NCI-H2029 (cell line): Measurements from ENCODE around the gene ZKSCAN4.

Experiments used
- DNase-seq: peaks from one replicate; lab custom pipeline; 2025; lab: John Stamatoyannopoulos, UW

Gene ZKSCAN4

DNA sequence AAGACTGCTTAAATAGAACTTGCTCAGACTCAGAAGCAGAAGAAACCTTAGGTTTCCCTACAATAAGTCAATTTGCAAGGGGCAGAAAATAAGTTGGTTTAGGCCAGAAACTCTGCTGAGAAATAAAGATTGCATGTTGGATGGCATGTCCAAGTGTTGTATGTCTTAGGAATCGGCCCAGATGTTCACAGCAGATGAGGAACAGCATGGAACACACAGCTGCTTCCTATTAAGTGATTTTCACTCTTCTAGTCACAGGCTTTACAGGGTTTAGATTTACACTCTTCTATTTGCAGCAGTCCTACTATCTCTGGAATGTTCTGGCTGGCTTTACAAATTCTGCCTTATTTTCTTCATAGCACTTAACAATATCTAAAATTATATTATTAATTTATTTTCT lies 3.2 kb downstream of the ZKSCAN4 start:
- no peak for DNase-seq

- no peak for DNase-seq
These were observed 6.7 kb downstream of the ZKSCAN4 start for GRCh38 chr6:28245206-28245941.

DNA sequence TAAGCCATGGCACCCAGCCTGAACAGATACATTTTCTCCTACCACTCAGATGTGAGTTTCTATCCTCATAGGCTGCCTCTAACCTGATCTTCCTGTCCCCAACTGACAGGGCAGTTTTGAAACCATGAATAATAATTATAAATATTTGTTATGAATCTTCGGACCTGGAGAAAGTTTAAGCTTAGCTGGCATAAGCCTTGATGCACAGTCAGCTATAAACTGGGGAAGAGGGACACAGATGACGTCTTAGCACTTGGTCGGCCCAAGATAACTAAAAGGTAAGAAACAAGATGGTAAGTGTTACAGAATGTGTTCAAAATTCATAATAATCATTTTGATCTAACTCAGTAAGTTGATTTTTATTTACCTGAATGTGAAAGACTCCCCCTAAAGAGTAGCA lies 8.1 kb downstream of the ZKSCAN4 start:
- DNase-seq: no peak

DNA sequence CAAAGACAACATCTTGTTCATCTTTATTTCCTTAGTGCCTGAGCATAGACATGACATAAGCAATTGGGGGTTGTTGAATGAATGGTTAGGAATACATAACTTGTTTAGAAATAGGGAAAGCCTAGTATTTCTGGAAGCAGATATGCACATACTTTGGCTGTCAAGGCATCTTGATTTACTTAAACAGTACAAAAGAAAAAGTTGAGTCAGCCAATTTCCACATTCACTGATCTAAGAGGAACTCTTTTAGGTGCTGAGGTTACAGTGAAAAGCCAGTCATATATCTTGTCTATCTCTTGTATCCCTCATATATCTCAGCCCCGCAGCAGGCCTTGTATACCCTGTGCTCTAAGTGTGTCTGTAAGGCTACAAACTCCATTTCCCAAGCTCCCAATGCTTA lies 11.6 kb downstream of the ZKSCAN4 start:
- DNase-seq: no peak

- no peak for DNase-seq
These were observed 12.4 kb downstream of the ZKSCAN4 start for GRCh38 chr6:28239636-28240035.

- DNase-seq: no peak
These were observed 16.1 kb downstream of the ZKSCAN4 start for GRCh38 chr6:28235912-28236452.

DNA sequence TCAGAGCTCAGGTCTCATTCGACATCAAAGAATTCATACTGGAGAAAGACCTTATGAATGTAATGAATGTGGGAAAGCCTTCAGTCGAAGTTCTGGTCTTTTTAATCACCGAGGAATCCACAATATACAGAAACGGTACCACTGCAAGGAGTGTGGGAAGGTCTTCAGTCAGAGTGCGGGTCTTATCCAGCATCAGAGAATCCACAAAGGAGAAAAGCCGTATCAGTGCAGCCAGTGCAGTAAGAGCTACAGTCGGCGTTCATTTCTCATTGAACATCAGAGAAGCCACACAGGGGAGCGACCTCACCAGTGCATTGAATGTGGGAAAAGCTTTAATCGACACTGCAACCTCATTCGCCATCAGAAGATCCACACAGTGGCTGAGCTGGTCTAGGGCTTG lies 19.3 kb downstream of the ZKSCAN4 start:
- no peak for DNase-seq

DNA sequence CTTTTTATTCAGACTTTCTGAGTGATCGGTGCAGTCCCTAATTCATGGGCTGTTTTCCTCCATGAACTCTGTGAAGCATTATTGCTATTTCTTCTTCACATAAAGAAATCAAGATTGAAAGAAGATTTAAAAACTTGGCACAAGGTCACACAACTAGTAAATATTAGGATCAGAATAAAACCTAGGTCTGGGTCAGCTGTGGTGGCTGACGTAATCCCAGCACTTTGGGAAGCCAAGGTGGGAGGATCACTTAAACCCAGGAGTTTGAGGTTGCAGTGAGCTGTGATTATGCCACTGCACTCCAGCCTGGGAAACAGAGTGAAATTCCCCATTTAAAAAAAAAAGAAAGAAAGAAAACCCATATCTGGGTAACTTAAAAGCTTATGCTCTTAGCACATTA lies 25.6 kb downstream of the ZKSCAN4 start:
- no peak for DNase-seq

DNA sequence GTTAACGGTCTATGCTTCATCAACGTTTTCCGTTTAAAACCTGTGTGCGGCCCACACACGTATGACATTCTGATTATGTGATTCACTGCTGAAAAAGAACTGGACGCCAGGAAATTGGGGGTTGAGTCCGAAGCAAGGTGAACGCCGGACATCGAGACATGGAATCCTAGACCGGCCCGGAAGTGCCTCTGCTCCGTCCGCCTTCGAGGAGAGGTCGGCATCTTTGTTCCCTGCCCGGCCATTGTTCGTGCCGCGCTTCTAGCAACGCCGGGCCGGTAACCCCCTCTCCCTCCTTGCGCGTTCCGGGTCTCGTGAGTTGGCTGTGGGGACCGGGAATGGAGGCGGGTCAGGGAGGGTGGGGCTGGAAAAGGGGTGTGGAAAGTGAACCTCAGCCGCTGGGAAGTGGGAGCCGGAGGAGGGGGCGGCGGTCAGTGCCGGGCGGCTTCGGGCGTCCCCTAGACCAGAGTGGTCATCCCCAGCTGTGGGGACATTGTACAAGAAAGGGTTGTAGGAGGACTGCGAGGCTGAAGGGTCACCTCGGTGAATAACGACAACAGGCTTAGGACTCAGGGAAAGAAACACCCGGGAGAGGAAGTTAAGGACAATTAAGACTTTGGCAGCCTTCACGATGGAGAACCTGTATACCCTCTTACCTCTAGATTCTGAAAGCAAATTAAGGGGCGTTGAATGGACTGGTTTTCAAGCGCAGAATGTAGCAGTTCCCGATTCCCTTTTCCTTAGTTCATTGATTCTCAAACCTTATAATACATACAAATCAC lies 26.8 kb downstream of the ZKSCAN4 start, which contains the start of gene ZSCAN9:
Gene ZSCAN9 (plus strand): TSS at position 220 of the 779 bp plus-strand sequence. CDS start 1,810 bp downstream, outside the sequence.
- peak; percentile 83 for DNase-seq

DNA sequence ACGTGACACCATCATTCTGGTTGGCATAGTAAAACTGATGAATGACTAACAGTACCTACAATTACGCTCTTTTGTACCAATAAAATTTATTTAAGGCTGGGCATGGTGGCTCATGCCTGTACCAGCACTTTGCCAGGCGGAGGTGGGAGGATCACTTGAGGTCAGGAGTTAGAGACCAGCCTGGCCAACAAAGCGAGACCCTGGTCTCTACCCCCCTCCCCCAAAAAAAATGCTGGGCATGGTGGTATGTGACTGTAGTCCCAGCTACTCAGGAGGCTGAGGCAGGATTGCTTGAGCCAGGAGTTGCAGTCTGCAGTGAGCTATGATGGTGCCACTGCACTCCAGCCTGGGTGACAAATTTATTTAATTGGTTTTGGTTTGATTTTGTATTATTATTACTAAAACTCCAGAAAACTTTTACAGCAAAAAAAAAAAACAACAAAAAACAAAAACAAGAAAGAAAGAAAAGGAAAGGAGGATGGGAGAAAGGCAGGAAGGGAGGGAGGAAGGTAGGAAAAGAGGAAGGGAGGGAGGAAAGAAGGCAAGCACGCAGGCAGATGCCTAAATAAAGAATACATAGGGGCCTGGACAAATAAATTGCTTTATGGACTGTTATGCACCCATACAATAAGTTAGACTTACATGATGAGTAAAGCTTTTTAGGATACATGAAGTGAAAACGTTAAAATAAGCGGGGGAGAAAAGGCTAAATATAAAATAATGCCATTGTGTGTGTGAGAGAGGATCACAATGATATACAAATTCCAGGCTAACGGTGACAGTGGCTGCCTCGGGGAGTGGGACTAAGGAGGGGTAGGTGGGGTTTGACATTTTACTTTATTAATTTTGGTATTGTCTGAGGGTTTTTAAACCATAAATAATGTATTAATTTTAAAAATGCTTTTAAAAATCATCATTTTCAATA lies 27.7 kb downstream of the ZKSCAN4 start:
- DNase-seq: no peak

DNA sequence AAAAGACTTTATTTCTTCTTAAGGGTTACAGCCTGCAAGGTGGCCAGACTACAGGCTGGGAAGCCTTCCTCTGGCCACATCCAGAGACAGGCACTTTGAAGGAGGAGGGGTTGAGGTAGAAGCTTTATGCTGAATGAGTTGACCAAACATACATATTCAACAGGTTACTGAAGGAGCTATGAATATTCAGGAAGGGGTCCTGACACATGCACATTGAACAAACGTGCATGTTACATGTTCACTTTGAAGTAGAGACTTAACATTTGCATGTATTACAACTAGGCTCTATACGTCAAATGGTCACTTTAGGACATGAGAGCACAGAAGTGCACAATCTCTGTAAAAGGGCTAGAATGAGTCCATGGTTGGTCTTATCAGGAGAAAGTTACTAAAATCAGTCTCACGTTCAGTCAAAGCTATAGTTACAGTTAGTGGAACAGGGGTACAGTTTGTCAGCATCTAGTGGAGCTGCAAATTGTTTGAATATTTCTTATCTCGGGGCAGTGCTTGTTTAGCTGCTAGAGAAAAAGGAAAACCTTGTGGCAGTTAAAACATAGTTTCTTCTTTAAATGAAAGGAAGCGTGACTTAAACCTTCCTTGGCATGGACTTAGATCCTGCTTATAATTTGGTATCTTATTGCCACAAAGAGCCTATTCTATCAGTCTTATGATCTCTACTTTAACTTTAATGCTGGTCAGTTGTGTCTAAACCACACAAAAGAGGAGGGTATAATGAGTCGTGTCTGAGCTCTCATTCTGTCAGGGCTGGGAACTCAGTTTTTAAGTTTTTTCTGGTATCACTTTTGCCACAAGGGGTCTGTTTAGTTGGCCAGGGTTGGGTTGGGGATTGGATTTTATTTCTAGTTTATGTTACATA lies 31.6 kb downstream of the ZKSCAN4 start:
- no peak for DNase-seq

DNA sequence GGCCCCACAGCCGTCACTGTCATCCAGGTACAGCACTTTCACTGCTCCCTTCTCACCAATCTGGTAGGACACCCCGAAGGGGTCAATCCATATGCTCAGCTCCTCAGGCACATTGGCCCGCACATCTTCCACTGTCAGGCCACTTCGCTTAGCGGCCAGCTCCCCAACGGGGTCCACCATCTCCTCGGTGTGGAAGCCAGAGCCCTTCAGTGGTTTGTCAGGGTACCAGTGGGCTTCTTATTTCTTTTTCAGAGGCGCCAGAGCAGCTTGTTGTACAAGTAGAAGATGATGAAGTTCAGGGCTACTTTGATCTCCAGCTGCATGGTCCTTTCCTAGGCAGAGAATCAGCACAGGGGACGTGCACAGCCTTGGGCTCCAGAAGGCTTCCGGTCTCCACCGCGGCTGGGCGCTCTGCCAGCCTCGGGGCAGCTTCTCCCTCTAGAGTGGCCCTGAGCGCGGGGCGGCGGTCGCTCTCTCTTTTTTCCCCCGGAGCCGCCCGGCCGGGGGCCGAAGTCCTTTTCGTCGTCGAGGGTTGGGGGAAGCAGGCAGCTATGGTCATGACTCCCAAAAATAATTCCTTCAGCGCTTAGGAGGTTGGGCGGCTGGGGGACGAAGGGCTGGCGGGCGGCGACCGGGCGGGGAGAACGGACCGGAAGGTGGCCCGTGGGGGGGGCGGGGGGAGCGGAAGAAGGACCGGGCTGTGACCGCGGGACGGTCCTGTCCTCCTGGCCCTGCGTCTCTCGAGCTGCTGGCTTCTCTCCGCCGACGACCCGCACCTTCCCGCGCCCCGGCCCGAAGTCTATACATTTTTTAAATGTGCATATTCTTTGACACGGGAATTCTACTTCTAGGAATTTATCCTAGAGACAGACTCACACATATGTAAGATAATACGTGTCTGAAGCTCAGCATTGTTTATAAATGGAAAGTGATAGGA lies 33.5 kb downstream of the ZKSCAN4 start:
- DNase-seq: peak; percentile 67

GRCh38 chr6:28217890-28218289 lies 34.2 kb downstream of the ZKSCAN4 start:
- DNase-seq: no peak

DNA sequence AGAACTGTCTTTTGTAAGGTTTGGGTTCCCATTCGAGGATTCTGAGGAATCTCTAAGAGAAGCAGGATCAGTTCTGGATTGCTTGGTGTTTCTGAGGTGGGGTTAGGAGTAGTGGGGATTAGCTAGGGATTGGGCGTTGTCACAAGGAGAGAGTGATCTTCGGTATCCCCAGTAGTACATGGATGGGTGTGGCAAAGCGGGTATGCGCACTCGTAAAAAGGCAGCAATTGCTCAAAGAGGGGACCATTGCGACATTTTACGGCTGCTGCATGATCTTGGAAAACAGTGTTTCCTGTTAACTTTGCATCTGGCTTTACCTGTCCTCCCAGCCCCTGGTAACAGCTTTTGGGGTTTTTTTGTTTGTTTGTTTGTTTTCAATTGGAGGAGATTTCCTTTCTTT lies 36.6 kb downstream of the ZKSCAN4 start:
- DNase-seq: no peak

DNA sequence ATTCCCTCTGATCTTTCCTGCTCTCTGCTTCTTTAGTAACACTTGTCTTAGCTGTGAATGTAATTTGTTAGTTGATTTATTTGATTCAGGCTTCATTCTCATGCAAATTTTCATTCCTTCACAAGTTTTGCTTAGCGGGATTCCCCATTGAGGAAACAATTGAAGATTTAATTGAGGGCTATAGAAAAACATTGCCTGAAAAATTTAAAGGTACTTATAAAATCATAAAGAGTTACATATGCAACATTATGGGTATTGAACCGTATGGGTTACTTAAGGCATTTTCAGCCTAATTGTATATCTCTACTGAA lies 38.9 kb downstream of the ZKSCAN4 start:
- no peak for DNase-seq

- DNase-seq: peak; percentile 5
These were observed 39.4 kb downstream of the ZKSCAN4 start for GRCh38 chr6:28212510-28213212.

DNA sequence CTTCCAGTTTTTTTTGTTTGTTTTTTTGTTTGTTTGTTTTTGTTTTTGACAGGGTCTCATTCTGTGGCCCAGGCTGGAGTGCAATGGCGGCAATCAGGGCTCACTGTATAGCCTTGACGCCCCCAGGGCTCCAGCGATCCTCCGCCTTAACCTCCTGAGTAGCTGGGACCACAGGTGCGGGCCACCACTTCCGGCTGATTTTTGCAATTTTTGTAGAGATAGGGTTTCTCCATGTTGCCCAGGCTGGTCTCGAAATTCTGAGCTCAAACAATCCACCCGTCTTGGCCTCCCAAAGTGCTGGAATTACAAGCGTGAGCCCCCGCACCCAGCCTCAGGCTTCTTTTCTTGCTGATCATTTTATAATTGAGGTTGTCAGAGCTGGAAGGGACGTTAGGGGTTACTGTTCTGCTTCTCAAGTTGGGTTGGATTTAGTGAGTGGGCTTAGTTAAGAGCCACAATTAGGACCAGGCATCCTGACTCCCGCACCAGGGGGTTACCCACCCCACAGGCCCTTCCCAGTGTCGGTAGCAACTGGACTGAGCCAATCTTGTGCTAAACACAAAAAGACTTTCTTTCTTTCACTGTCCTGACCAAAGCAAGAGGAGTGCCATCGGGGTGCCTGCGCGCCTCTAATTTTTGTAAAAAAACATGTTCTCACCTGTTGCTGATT lies 40.1 kb downstream of the ZKSCAN4 start:
- DNase-seq: no peak

DNA sequence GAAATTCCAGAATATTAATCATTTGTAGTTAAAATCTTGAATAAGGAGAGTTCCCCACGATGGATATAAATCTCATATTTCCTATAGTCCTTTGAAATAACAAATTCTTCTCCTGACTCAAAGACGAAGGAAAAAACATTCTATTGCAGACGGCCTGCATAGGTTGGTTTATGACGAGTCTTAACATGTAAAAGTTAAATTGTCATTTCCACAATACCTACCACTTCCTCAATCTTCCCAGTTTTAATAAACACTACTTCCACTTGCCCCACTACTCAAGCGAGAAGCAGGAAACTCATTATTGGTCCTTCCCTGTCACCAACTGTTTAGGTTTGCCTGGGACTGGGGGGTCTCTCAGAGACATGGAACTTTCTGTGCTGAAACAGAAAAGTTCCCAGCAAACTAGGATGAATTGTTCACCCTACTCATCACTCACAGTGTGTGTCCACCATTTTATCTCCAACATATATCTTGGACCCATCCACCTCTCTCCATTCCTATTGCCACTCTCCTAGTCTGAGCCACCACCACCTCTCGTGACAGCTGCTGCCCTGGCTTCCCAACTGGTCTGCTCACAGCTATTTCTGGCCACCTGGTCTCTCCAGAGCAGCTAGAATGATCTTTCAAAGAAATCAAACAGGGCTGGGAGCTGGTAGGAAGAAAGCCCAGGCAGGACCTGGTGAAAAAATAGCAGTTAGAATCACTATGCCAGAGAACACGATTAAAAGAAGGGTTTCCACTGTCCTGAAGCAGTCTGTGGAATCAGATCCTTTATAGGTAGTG lies 42.1 kb downstream of the ZKSCAN4 start:
- no peak for DNase-seq
